ENCODE results near the gene ATP6V0C. TPM values are rescaled to one million over a fixed set of nuclear protein-coding genes. Genes with fewer than 3 reads are reported as not detected.

Gene ATP6V0C
- total and polyA plus RNA-seq, 2 of the 8 experiments (the other 6 are each of a cell fraction or from before 2014, with no cell fraction given) = 125 to 176 TPM

DNA sequence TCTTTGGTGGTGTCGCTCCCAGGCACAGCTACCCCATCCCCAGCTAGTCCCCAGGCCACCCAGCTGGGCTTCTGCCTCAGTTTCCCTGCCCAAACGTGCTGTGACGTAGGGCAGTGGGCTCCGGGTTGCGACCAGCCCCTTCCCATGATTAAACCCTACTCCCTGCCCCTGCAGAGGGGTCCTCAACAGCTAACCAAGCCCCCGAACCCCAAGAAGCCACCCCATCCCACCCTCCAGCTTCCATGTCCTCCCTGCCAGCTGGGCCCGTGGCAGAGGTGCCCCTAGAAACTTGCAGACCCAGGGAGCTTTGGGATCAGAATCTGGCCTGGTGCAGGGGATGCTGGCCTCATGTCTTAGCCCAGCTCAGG lies 43.5 kb upstream of the ATP6V0C start (continued):
- TF ChIP-seq, protein P1, sequence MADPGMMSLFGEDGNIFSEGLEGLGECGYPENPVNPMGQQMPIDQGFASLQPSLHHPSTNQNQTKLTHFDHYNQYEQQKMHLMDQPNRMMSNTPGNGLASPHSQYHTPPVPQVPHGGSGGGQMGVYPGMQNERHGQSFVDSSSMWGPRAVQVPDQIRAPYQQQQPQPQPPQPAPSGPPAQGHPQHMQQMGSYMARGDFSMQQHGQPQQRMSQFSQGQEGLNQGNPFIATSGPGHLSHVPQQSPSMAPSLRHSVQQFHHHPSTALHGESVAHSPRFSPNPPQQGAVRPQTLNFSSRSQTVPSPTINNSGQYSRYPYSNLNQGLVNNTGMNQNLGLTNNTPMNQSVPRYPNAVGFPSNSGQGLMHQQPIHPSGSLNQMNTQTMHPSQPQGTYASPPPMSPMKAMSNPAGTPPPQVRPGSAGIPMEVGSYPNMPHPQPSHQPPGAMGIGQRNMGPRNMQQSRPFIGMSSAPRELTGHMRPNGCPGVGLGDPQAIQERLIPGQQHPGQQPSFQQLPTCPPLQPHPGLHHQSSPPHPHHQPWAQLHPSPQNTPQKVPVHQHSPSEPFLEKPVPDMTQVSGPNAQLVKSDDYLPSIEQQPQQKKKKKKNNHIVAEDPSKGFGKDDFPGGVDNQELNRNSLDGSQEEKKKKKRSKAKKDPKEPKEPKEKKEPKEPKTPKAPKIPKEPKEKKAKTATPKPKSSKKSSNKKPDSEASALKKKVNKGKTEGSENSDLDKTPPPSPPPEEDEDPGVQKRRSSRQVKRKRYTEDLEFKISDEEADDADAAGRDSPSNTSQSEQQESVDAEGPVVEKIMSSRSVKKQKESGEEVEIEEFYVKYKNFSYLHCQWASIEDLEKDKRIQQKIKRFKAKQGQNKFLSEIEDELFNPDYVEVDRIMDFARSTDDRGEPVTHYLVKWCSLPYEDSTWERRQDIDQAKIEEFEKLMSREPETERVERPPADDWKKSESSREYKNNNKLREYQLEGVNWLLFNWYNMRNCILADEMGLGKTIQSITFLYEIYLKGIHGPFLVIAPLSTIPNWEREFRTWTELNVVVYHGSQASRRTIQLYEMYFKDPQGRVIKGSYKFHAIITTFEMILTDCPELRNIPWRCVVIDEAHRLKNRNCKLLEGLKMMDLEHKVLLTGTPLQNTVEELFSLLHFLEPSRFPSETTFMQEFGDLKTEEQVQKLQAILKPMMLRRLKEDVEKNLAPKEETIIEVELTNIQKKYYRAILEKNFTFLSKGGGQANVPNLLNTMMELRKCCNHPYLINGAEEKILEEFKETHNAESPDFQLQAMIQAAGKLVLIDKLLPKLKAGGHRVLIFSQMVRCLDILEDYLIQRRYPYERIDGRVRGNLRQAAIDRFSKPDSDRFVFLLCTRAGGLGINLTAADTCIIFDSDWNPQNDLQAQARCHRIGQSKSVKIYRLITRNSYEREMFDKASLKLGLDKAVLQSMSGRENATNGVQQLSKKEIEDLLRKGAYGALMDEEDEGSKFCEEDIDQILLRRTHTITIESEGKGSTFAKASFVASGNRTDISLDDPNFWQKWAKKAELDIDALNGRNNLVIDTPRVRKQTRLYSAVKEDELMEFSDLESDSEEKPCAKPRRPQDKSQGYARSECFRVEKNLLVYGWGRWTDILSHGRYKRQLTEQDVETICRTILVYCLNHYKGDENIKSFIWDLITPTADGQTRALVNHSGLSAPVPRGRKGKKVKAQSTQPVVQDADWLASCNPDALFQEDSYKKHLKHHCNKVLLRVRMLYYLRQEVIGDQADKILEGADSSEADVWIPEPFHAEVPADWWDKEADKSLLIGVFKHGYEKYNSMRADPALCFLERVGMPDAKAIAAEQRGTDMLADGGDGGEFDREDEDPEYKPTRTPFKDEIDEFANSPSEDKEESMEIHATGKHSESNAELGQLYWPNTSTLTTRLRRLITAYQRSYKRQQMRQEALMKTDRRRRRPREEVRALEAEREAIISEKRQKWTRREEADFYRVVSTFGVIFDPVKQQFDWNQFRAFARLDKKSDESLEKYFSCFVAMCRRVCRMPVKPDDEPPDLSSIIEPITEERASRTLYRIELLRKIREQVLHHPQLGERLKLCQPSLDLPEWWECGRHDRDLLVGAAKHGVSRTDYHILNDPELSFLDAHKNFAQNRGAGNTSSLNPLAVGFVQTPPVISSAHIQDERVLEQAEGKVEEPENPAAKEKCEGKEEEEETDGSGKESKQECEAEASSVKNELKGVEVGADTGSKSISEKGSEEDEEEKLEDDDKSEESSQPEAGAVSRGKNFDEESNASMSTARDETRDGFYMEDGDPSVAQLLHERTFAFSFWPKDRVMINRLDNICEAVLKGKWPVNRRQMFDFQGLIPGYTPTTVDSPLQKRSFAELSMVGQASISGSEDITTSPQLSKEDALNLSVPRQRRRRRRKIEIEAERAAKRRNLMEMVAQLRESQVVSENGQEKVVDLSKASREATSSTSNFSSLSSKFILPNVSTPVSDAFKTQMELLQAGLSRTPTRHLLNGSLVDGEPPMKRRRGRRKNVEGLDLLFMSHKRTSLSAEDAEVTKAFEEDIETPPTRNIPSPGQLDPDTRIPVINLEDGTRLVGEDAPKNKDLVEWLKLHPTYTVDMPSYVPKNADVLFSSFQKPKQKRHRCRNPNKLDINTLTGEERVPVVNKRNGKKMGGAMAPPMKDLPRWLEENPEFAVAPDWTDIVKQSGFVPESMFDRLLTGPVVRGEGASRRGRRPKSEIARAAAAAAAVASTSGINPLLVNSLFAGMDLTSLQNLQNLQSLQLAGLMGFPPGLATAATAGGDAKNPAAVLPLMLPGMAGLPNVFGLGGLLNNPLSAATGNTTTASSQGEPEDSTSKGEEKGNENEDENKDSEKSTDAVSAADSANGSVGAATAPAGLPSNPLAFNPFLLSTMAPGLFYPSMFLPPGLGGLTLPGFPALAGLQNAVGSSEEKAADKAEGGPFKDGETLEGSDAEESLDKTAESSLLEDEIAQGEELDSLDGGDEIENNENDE (IDR thresholded peaks at IDR 0.05; ENCODE audit: insufficient replicate concordance, low read length) = no peak
- TF ChIP-seq TAF1 (IDR thresholded peaks at IDR 0.05; ENCODE audit: low read depth, low read length) (no peak), GABPA (IDR thresholded peaks at IDR 0.05; ENCODE audit: borderline replicate concordance, insufficient read depth, low read length) (no peak), HDAC6 (IDR thresholded peaks at IDR 0.05; ENCODE audit: low read depth, low read length) (no peak)
- TF ChIP-seq, protein P2, sequence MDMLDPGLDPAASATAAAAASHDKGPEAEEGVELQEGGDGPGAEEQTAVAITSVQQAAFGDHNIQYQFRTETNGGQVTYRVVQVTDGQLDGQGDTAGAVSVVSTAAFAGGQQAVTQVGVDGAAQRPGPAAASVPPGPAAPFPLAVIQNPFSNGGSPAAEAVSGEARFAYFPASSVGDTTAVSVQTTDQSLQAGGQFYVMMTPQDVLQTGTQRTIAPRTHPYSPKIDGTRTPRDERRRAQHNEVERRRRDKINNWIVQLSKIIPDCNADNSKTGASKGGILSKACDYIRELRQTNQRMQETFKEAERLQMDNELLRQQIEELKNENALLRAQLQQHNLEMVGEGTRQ (IDR thresholded peaks at IDR 0.05; ENCODE audit: low read length) = no peak
- TF ChIP-seq, protein P3, sequence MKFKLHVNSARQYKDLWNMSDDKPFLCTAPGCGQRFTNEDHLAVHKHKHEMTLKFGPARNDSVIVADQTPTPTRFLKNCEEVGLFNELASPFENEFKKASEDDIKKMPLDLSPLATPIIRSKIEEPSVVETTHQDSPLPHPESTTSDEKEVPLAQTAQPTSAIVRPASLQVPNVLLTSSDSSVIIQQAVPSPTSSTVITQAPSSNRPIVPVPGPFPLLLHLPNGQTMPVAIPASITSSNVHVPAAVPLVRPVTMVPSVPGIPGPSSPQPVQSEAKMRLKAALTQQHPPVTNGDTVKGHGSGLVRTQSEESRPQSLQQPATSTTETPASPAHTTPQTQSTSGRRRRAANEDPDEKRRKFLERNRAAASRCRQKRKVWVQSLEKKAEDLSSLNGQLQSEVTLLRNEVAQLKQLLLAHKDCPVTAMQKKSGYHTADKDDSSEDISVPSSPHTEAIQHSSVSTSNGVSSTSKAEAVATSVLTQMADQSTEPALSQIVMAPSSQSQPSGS (IDR thresholded peaks at IDR 0.05; ENCODE audit: low read length) = no peak

Measured in H1 (cell line).